Measurements from ENCODE around the gene DPYSL5. TPM values are rescaled to one million over a fixed set of nuclear protein-coding genes. Genes with fewer than 3 reads are reported as not detected.

The DPYSL5 gene
- total RNA-seq, 1 donor from 2014 or later: not detected

DNA sequence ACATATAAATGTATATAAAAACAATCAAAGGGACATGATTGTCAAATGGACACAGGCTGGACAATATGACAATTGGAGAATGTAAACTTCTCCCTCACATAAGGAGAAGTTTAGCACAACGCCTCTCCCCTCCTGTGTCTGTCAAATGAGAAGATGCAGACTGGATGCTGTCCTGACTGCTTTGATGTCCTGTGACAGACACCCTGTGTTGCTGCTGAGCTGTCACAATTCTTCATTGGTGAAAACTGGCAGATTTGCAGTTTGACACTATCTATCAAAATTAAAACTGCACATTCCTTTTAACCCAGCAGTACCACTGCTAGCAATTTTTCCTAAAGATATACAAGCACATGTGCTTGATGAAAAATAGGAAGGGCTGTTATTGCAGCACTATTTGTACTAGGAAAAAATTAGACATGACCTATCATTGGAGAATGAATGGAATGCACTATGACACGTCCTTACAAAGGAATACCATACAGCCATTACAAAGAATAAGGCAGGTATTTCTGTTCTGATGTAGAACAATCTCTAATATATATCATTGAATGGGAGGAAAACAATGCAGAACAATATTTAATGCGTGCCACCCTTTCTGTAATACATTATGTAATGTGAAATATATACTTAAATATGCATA is 12.4 kb downstream of the DPYSL5 start:
- H3K27ac ChIP-seq: no peak overlapping the region
- ATAC-seq (no peak), DNase-seq (no peak)
- intact Hi-C loops (cut with DNase I): no loop called here
- no peak for TF ChIP-seq CTCF (IDR thresholded peaks at IDR 0.05)
- no peak overlapping the region for H3K4me3 ChIP-seq
- no peaks in the 10 kb centered on the region for H3K36me3 ChIP-seq
- no peaks in the 10 kb centered on the region for H3K9me3 ChIP-seq
- peaks cover 20% of the 10 kb centered on the region for H3K27me3 ChIP-seq
- no peaks in the 10 kb centered on the region for H3K4me1 ChIP-seq

GRCh38 chr2:26861610-26862224 is 13.8 kb downstream of the DPYSL5 start:
- Histone ChIP-seq H3K36me3 (no peaks in the 10 kb centered on the region), H3K27ac (no peak overlapping the region), H3K9me3 (no peaks in the 10 kb centered on the region), H3K27me3 (peaks cover 14% of the 10 kb centered on the region), H3K4me1 (no peaks in the 10 kb centered on the region), H3K4me3 (no peak overlapping the region)
- TF ChIP-seq CTCF (IDR thresholded peaks at IDR 0.05): no peak
- ATAC-seq (no peak), DNase-seq (no peak)
- intact Hi-C loops (cut with DNase I): no loop called here

GRCh38 chr2:26864226-26864625 is 16.3 kb downstream of the DPYSL5 start:
- TF ChIP-seq CTCF (IDR thresholded peaks at IDR 0.05): no peak
- Histone ChIP-seq H3K27me3 (peaks cover 10% of the 10 kb centered on the region), H3K27ac (no peak overlapping the region), H3K9me3 (no peaks in the 10 kb centered on the region), H3K4me3 (no peak overlapping the region), H3K36me3 (no peaks in the 10 kb centered on the region), H3K4me1 (no peaks in the 10 kb centered on the region)
- intact Hi-C loops (cut with DNase I): no loop called here
- no peak for ATAC-seq
- DNase-seq: no peak

GRCh38 chr2:26864646-26865045 is 16.7 kb downstream of the DPYSL5 start:
- intact Hi-C loops (cut with DNase I): no loop called here
- H3K36me3 ChIP-seq: no peaks in the 10 kb centered on the region
- no peak for DNase-seq
- no peaks in the 10 kb centered on the region for H3K9me3 ChIP-seq
- H3K27me3 ChIP-seq: peaks cover 7% of the 10 kb centered on the region
- no peak overlapping the region for H3K27ac ChIP-seq
- H3K4me1 ChIP-seq: no peaks in the 10 kb centered on the region
- no peak for TF ChIP-seq CTCF (IDR thresholded peaks at IDR 0.05)
- no peak for ATAC-seq
- no peak overlapping the region for H3K4me3 ChIP-seq

GRCh38 chr2:26870585-26871095 is 22.7 kb downstream of the DPYSL5 start:
- Histone ChIP-seq H3K4me3 (no peak overlapping the region), H3K36me3 (no peaks in the 10 kb centered on the region), H3K27me3 (no peaks in the 10 kb centered on the region), H3K27ac (no peak overlapping the region), H3K4me1 (no peaks in the 10 kb centered on the region), H3K9me3 (no peaks in the 10 kb centered on the region)
- TF ChIP-seq CTCF (IDR thresholded peaks at IDR 0.05): no peak
- intact Hi-C loops (cut with DNase I): no loop called here
- no peak for ATAC-seq
- no peak for DNase-seq

Data from upper lobe of right lung (tissue), 1 donor.